ENCODE data around the gene OTOS. TPM values are rescaled to one million over a fixed set of nuclear protein-coding genes. Genes with fewer than 3 reads are reported as not detected.

Gene OTOS
- not detected in 2 replicates for total RNA-seq (2014; rRNA removed; shearing (Covaris generic); ENCODE audit: low replicate concordance)

DNA sequence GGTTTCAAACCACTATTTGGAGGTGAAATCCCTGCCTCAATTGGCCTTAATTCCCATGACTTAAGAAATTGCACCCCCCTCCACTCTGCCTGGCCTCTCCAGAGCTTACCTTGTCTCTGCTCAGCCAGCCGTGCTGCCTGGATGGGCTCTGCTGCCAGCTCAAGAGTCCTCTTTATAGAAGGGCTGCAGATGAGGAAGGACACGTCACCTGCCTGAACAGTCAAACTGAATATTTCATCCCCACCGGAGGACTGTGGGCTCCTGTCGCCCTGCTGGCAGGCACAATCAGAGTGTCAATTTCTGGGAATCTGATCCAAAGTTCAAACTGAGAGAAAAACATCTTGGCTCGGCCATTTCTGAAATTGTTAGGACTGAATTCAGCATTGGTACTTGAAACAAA lies at the start of gene OTOS:
Gene OTOS, minus strand, starts transcription at position 148 of the 400 bp plus-strand sequence. CDS start 332 bp downstream, outside the sequence.
- DNase-seq (ENCODE audit: low read depth): no peak
- in situ Hi-C loops (cut with HindIII; ENCODE audit: low pct_unique_long_range_greater_than_20kb, low sequenced_read_pairs): no loop called here

DNA sequence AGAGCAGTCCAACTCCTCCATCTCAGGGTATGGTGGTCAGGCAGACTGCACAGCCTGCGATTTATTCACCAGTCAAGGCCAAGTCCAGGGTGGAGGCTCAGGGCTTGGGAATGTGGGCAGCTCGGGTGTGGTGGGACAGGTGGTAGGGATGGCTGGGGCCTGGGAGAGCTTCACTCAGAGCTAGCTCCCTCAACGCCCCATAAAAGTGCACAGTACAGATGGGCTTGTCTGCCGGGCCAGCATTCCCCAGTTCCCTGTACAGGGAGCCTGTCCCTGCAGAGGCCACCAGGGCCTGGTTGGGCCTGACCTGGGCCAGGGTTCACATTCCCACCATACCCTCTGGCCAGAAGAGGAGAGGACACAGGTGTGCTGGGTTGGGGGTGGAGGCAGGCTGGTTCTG lies 49.2 kb upstream of the OTOS start:
- DNase-seq (ENCODE audit: low read depth): no peak
- in situ Hi-C loops (cut with HindIII; ENCODE audit: low pct_unique_long_range_greater_than_20kb, low sequenced_read_pairs): no loop called here

DNA sequence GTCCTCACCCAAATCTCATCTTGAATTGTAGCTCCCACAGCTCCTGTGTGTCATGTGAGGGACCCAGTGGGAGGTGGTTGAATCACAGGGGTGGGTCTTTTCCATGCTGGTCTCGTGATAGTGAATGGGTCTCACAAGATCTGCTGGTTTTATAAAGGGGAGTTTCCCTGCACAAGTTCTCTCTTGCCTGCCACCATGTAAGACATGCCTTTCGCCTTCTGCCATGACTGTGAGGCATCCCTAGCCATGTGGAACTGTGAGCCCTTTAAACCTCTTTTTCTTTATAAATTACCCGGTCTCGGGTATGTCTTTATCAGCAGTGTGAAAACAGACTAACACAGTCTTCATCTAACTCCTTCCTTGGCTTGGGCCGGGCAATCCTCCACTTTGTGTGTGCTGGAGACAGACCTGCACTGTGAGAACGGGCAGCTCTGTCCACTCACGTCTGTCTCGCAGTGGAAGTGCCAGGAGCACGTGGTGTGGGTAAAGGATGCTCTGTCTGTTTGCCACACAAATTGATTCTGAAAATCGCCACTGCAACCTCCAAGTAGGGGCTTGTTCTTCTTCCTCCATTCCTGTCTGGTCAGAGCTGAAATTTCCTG lies 47.6 kb upstream of the OTOS start:
- in situ Hi-C loops (cut with HindIII; ENCODE audit: low pct_unique_long_range_greater_than_20kb, low sequenced_read_pairs): no loop called here
- no peak for DNase-seq (ENCODE audit: low read depth)

DNA sequence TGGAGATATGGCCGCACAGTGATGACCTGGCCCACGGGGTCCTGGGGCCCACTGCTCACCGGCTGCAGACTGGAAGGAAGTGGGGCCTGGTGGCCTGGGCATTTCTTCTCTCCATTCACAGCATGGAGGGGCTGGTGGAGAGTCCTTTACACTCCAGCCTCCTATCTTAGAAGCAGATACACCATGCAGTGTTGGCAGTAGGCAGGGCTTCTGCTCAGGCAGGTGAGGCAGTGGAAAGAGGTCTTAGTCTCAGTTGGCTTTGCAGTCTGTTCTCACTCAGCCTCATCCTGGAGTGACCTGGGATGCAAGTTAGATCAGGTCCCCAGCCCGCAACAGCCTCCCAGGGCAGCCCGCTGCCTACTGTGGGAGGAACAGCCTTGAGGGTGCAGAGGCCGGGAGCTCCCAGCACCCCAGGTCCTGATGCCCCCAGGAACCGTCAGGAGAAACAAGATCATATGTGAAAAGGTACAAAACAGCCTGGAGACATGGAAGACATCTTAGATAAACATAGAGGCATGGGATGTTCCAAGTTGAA lies 45.8 kb upstream of the OTOS start:
- no peak for DNase-seq (ENCODE audit: low read depth)
- in situ Hi-C loops (cut with HindIII; ENCODE audit: low pct_unique_long_range_greater_than_20kb, low sequenced_read_pairs): no loop called here

DNA sequence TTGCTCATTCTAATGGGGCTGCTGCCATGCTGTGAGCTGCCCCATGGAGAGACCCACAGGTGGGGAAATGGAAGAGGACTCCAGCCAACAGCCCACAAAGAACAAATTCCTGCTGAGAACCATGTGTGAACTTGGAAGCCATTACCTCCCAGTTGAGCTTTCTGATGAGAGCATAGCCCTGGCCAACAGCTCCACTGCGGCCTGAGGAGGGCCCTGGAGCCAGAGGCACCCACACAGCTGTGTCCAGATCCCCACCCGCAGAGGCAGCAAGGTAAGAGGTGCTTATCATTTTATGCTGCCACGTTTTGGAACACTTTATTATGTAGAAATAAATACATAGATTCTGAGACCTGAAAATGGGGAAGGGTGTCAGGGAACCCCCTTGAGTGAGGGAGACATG lies 44.2 kb upstream of the OTOS start:
- in situ Hi-C loops (cut with HindIII; ENCODE audit: low pct_unique_long_range_greater_than_20kb, low sequenced_read_pairs): no loop called here
- DNase-seq (ENCODE audit: low read depth): no peak

DNA sequence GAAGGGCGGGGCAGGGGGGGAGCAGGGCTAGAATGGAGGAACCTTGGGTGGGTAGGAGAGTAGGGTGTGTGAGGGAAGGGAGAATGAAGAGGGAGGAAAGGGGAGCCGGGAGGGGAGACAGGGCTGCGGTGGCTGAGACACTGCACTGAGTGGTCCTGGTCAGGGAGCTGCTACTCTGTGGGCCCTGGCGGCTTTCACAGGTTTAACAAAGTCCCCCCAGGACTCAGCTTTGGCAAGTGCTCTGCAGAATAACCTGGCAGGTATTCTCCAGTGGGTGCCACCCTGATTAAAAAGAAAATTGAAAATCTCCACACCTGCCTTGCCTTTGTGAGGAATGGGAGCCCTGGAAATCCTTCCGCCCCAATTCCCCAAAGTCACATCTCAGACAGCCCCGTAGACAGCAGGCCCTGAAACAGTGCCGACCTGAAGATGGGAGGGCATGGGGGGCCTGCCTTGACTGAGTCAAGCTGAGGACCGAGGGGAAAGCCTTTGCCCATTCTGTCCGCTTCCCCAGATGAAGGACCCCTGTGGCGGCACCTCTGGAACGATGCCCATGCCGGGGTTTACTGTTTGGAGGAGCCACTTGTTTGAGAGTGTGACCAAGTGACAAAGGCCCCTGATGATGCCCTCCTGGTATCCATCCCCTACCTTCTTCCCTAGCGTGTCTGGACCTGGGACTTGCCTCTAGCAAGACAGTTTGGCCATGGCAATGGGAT lies 43.6 kb upstream of the OTOS start:
- no peak for DNase-seq (ENCODE audit: low read depth)
- in situ Hi-C loops (cut with HindIII; ENCODE audit: low pct_unique_long_range_greater_than_20kb, low sequenced_read_pairs): no loop called here

DNA sequence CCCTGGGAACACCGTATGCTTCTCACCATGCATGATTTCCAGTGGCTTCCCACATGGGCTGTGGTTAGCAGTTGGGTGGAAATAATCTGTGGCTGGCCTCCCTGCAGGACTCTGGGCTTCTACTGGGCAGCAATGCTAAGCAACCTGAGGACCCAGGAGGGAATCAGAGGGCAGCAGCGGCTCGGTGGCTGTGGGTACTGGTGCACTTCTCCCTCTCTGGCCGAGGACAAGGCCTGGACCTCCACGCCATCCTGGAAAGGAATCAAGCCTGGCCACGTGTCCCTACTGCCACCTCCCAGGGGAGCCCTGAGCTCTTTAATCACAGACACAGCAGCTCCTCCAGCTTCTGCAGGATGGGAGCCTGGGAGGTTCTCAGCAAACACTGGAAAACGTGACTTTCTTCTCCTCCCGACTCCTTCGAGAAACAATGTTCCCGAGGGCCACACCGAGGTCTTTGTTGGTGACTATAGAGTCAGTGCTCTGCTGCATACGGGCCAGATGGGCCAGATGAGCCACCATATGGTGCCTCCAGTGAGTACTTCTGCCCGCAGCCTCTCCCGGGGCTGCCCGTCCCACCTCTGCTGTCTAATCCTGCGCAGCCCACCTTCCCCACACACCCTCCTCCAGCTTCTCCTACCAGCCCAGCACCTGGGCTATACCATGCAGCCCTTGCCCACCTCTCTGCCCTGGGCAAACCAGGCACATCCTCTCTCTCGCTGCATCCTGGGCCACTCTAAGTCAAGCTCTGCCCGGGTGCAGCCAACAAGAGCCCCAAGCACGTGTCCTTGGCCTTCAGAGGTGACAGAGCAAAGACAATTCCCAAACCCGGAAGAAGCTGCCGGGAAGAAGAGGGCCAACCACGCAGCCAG lies 42.8 kb upstream of the OTOS start:
- in situ Hi-C loops (cut with HindIII; ENCODE audit: low pct_unique_long_range_greater_than_20kb, low sequenced_read_pairs): no loop called here
- DNase-seq (ENCODE audit: low read depth): no peak

DNA sequence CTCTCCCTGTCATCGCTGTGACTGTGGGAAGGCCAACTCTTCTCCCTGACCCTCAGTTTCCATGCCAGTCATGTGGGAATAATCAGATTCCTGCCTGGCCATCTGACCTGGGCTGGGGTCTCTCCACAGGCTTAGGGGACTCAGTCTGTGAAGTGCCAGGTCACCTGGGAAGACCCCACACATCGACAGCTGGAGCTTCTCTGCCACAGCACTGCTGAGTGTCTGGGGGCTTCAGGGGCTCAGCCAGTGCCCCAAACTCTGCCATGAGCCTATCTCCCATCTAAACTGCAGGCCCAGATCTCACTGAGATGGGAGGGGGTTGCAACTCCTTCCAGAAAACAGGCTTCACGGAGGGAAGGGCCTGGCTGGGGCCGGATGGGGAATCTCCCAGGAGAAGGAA lies 42.0 kb upstream of the OTOS start:
- in situ Hi-C loops (cut with HindIII; ENCODE audit: low pct_unique_long_range_greater_than_20kb, low sequenced_read_pairs): no loop called here

DNA sequence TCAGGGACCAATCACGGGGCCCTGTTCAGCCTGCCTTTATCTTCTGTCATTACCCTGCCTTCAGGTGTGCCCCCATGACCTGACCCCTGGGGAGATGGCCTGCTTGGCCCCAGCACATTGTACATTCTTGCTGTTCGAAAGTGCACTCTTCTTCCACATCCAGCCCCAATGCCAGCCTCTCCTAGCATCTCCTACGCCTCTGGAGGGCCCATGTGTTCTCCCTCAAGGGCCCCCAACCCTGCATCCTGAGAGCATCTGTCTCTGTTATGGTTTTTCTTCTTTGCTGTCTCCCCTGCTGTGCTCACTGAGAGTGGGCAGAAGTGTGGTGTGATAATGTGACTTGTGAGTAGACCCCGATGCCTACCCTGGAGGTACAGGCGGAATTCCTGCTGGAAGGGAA lies 41.5 kb upstream of the OTOS start:
- no peak for DNase-seq (ENCODE audit: low read depth)
- in situ Hi-C loops (cut with HindIII; ENCODE audit: low pct_unique_long_range_greater_than_20kb, low sequenced_read_pairs): no loop called here

More for the DNA sequence above, 42.0 kb upstream of the OTOS start:
- no peak for DNase-seq (ENCODE audit: low read depth)

DNA sequence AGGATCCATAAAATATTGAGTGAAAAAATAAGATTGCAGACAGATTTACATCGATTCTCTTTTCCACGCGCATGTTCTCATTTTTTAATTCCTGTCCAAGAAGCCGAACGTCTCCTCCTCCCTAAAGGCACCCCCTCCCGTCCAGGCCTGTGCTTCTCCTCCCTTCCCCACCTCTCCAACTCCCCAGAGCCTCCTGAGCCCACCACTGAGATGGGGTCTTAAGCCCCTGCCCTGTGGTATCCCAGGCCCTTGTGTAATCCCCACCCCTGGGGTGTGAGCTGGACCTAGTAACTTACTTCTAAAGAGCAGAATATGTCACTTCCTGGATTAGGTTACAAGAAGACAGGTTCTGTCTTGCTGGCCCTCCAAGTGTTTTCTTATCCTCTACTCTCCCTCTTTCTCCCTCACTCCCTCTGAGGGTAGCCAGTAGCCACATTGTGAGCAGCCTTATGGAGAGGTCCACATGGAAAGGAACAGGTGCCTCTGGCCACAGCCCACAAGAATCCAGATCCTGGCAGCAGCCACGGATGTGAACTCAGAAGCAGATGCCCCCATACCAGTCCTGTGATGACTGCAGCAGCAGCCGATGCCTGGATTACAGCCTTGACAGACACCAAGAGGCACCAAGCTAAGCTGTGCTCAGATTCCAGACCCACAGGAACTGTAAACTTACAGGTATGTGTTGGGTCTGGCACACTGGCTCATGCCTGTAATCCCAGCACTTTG lies 39.6 kb upstream of the OTOS start:
- DNase-seq (ENCODE audit: low read depth): no peak
- in situ Hi-C loops (cut with HindIII; ENCODE audit: low pct_unique_long_range_greater_than_20kb, low sequenced_read_pairs): no loop called here

DNA sequence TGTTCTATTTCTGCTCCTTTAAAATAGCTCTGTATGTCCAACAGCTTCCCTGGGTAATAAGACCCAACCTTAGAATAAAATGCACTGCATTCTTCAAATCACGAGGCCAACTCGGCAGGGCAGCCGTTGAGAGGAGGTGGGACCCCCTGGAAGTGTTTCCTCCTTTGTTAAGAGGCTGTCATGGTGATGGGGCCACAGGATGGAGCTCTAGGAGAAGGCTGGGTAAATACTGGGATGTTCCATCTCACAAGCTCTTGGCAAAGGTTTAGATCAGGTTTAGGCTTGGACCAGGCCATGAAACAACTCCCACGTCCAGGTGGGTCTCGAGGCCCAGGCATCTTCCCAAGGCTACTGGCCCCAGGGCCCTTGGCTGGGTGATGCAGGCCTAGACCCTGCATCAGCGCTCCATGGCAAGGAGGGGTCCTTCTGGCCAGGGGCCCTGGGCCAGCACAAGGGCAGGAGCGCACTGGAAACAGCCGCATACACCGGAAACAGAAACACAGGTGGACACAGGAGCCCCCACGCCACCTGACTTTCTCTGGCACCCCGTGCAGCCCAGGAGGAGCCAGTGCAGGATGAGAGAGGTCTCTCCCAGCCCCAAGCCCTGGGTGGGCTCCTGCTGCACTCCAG lies 38.8 kb upstream of the OTOS start:
- no peak for DNase-seq (ENCODE audit: low read depth)
- in situ Hi-C loops (cut with HindIII; ENCODE audit: low pct_unique_long_range_greater_than_20kb, low sequenced_read_pairs): no loop called here

DNA sequence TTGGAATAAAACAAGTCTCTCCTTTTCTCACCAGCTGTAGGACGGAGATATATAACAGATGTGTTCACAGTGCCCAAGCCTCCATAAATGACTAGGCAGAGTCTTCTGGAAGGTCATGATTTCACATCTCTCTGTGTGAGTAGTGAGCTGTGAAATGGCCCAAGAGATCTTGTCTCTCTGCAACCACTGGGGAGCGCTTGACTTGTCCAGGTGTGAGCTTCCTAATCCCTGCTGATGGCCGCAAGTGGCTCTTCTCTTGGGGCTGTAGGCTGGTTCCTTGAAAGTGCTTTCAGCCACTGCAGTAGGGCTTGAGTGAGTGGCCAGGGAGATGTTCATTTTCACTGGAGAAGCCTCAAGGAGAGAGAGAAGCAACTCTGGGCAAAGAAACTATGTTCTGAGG lies 38.1 kb upstream of the OTOS start:
- in situ Hi-C loops (cut with HindIII; ENCODE audit: low pct_unique_long_range_greater_than_20kb, low sequenced_read_pairs): no loop called here

DNA sequence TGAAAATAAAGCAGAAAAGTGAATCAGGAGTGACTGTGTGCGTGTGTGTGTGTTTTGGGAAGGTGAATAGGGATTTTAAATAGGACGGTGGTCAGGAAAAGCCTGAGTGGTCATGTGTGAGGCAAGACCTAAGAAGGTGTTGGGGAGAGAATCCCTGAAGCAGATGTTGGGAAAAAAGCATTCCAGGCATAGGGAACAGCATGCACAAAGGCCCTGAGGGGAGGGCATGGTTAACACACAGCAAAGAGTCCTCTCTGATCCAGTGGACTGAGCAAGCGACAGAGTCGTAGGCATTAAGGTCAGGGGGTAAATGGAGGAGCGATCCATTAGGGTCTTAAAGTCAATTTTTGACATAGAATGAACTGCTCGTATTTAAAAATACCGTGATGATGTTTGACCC lies 34.0 kb upstream of the OTOS start:
- no peak for DNase-seq (ENCODE audit: low read depth)
- in situ Hi-C loops (cut with HindIII; ENCODE audit: low pct_unique_long_range_greater_than_20kb, low sequenced_read_pairs): no loop called here

More for the DNA sequence above, 38.1 kb upstream of the OTOS start:
- no peak for DNase-seq (ENCODE audit: low read depth)

DNA sequence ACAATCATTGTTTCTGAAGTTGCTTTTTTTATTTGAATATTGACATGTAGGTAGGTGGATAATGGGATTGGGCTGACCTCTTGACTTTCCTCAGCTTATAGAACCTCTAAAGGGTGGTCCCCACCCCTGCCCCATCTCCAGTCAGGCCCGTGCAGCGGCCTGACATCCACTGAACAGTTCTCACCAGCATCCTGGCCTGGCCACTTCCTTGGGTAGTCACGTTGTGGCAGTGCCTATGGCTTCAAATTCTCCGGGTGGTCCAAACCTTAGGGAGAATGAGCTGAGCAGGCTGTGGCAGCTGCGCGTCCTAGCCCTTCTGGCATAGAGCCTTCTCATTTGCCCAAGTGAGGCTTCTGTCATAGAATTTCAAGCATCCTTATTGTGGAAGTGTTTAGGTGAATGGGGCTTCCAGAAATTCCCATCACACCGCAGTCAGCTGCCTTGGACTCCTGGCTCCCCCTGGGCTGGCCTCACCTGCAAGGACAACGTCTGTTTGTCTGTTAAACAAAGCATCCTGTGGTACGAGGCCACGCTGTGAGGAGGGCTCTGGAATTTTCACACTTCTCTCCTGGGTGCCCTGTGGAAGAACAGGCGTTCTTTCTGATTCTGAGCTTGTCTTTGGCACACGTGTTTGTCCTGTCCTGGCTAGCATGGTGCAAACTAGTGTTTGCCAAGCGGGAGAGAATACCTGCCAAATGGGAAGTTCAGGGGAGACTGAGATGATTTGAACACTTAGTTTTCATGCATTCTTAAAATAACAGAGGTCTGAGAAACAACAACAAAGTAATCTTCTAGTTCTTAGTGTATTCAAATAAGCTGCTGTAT lies 31.8 kb upstream of the OTOS start:
- in situ Hi-C loops (cut with HindIII; ENCODE audit: low pct_unique_long_range_greater_than_20kb, low sequenced_read_pairs): no loop called here
- no peak for DNase-seq (ENCODE audit: low read depth)

DNA sequence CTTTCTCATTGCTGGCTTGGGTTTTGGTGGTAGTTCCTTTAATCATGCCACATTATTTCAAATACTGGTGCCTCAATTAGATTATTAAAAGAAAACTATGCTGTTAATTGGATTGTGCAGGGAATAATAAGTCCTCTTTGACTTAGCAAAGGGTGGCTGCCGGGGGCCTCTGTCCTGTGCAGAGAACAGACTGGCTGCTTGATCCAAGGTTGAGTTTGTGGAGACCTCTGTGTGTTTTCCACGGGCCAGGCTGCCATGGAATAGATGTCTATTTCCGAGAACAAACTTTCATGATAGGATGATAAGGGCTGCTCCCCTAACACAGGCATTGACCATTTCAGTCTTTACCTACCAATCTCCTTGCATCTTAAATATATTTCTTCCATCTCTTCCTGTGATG lies 30.4 kb upstream of the OTOS start:
- no peak for DNase-seq (ENCODE audit: low read depth)
- in situ Hi-C loops (cut with HindIII; ENCODE audit: low pct_unique_long_range_greater_than_20kb, low sequenced_read_pairs): no loop called here

DNA sequence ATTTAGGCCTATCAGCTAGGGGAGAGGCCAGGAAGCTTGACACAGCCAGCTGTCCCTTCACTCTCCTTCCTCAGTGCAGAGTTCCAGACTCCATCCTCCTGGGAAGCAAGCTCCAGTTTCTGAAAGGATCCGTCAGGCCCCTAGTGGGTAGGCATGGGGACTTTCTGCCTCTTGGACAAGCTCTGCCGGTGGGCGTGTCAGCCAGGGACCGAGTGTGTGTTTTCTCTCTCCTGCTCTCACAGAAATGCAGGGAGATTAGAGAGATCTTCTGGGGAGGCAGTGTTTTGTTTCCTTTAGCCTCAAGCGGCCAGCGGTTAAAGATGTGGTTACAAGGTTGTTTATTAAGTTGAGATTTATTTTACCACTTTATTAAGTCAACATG lies 29.9 kb upstream of the OTOS start:
- no peak for DNase-seq (ENCODE audit: low read depth)
- in situ Hi-C loops (cut with HindIII; ENCODE audit: low pct_unique_long_range_greater_than_20kb, low sequenced_read_pairs): no loop called here

Data from Caki2 (cell line).